K562 treated with DMSO at 1 percent for 24 hours (cell line): ENCODE results near the gene KRAS. TPM values are rescaled to one million over a fixed set of nuclear protein-coding genes. Genes with fewer than 3 reads are reported as not detected.

ENCODE experiments used
- total RNA-seq: library from RNA; unstranded; fragments of 300-600 nt; gene quantifications from 2 replicates; pipeline ENCODE4 v1.2.3, GENCODE V29; 2022; ENCODE audit warnings: low read depth; ENCODE audit not compliant: insufficient read depth

Gene KRAS
- 5.4 and 6.8 TPM in 2 replicates for total RNA-seq

GRCh38 chr12:25250744-25251730, at the start of gene KRAS:
TSS of gene KRAS (minus strand) at chr12:25250929.

GRCh38 chr12:25195056-25195971, 55.4 kb downstream of the KRAS start, which contains the start of the genes DNAI7 and ETFRF1:
TSS of gene DNAI7 (minus strand) at chr12:25195160. CDS start at chr12:25195078, 82 bp downstream.
TSS of gene ETFRF1 (plus strand) at chr12:25195237. CDS start at chr12:25203957, 8,720 bp downstream.

Other genes with a start within 250 kb of the KRAS start
- gene DNAI7, start 55.8 kb downstream of the KRAS start, total RNA-seq: not detected in 2 replicates
- gene ETFRF1, start 55.7 kb downstream of the KRAS start, total RNA-seq: 16.5 and 18.1 TPM in 2 replicates